HepG2 (cell line): ENCODE measurements around the gene PLA2G4D. TPM values are rescaled to one million over a fixed set of nuclear protein-coding genes. Genes with fewer than 3 reads are reported as not detected.

Source experiments
- ATAC-seq: fragments of 200-7000 bp; cut with Tn5 transposase; 3 replicates; pipeline ENCODE4 v1.9.1; 2020; ENCODE audit warnings: mild to moderate bottlenecking, moderate library complexity
- BruUV-seq: library from RNA; stranded (reverse); fragments of 400-500 nt; replicated peaks from 2 replicates; lab custom pipeline; 2021; lab: Mats Ljungman, UMichigan
- CTCF ChIA-PET: fragments of 300-600 bp; formaldehyde crosslinking; extraction: SDS; loops from one replicate; lab custom pipeline; 2021; ENCODE audit warnings: low total read pairs, inconsistent platforms, low intra/inter-chr PET ratio; lab: Yijun Ruan, JAX
- POLR2A ChIA-PET: fragments of 350-600 bp; sonication (Branson Sonifier 250); formaldehyde crosslinking; loops from one replicate; lab custom pipeline; 2020; ENCODE audit warnings: antibody characterized with exemption, inconsistent platforms; lab: Yijun Ruan, JAX
- DNase-seq: peaks from one replicate; pipeline ENCODE4 v3.0.0-alpha.2; 2015; ENCODE audit warnings: low spot score
- FAIRE-seq: peaks from 3 replicates; lab custom pipeline; 2011; peaks lifted over from hg19 to GRCh38; lab: Jason Lieb, UNC
- H2AFZ ChIP-seq: one replicate; pipeline ENCODE4 v1.6.1; 2011; ENCODE audit warnings: low read length, inconsistent platforms
- H3K27ac ChIP-seq: fragments of 300-600 bp; 3 replicates; pipeline ENCODE4 v1.8.0; 2011; ENCODE audit warnings: mixed run types, mild to moderate bottlenecking, mixed read lengths, low read length, inconsistent platforms; ENCODE audit not compliant: insufficient read depth; ENCODE audit errors: extremely low read length
- H3K27me3 ChIP-seq, 2 experiments: fragments of 200-600 bp in 1 of 2; 2 replicates in 1 of 2; 3 replicates in 1 of 2; pipeline versions ENCODE4 v1.6.0 to v1.8.0; 2011; ENCODE audit warnings: low read length in 2 of 2, mild to moderate bottlenecking in 2 of 2, moderate library complexity in 2 of 2, inconsistent platforms in 1 of 2; ENCODE audit not compliant: insufficient read depth in 2 of 2, control insufficient read depth in 1 of 2
- H3K36me3 ChIP-seq, 2 experiments: fragments of 200-600 bp in 1 of 2; replicated peaks in 1 of 2; 2 replicates in 1 of 2; 3 replicates in 1 of 2; pipeline versions ENCODE4 v1.5.1 to v1.8.0; 2011; ENCODE audit warnings: low read length in 2 of 2, inconsistent platforms in 1 of 2; ENCODE audit not compliant: insufficient read depth in 2 of 2, control insufficient read depth in 1 of 2
- H3K4me1 ChIP-seq: 2 replicates; pipeline ENCODE4 v1.5.1; 2012; ENCODE audit warnings: low read length, inconsistent platforms; ENCODE audit not compliant: insufficient read depth
- H3K4me2 ChIP-seq: 2 replicates; pipeline ENCODE4 v1.6.0; 2011; ENCODE audit warnings: low read depth, low read length, inconsistent platforms
- H3K4me3 ChIP-seq, 3 experiments: fragments of 200-600 bp in 1 of 3; sonication (generic), shearing (Covaris generic) in 1 of 3; replicated peaks in 1 of 3; 2 replicates each; pipeline ENCODE4 v1.5.1; 2011 to 2016; ENCODE audit warnings: low read length in 3 of 3, inconsistent platforms in 2 of 3, low read depth in 2 of 3, mild to moderate bottlenecking in 2 of 3, control low read depth in 1 of 3, mixed read lengths in 1 of 3; ENCODE audit not compliant: insufficient read depth in 1 of 3
- H3K79me2 ChIP-seq: one replicate; pipeline ENCODE4 v1.6.1; 2011; ENCODE audit warnings: low read length, inconsistent platforms; ENCODE audit not compliant: insufficient read depth
- H3K9ac ChIP-seq: 2 replicates; pipeline ENCODE4 v1.6.0; 2011; ENCODE audit warnings: mild to moderate bottlenecking, low read depth, low read length, inconsistent platforms; ENCODE audit not compliant: insufficient read depth
- H3K9me3 ChIP-seq: 2 replicates; pipeline ENCODE4 v1.5.1; 2012; ENCODE audit warnings: mild to moderate bottlenecking, low read length
- H4K20me1 ChIP-seq: 2 replicates; pipeline ENCODE4 v1.6.0; 2011; ENCODE audit warnings: inconsistent platforms, mild to moderate bottlenecking, low read length, moderate library complexity; ENCODE audit not compliant: insufficient read depth
- FOXA3 ChIP-seq: IDR thresholded peaks from 2 replicates; pipeline ENCODE4 v1.6.1; 2016; ENCODE audit warnings: missing genetic modification reagents, missing compliant biosample characterization
- FOXK2 ChIP-seq: fragments of 450-650 bp; IDR thresholded peaks from 2 replicates; pipeline ENCODE4 v1.6.1; 2016
- HDAC2 ChIP-seq: sonication (generic); formaldehyde crosslinking; IDR thresholded peaks from 2 replicates; pipeline ENCODE4 v1.4.0; 2020; ENCODE audit warnings: missing genetic modification reagents
- IRF9 ChIP-seq: sonication (generic); formaldehyde crosslinking; IDR thresholded peaks from 2 replicates; pipeline ENCODE4 v1.8.0; 2022; ENCODE audit warnings: missing genetic modification reagents, mild to moderate bottlenecking, borderline replicate concordance
- MED1 ChIP-seq: sonication (generic); formaldehyde crosslinking; IDR thresholded peaks from 2 replicates; pipeline ENCODE4 v1.4.0; 2020; ENCODE audit warnings: missing genetic modification reagents
- NFYC ChIP-seq: IDR thresholded peaks from 2 replicates; pipeline ENCODE4 v1.6.1; 2016; ENCODE audit warnings: missing genetic modification reagents, missing compliant biosample characterization
- SAFB2 ChIP-seq: sonication (generic); formaldehyde crosslinking; IDR thresholded peaks from 2 replicates; pipeline ENCODE4 v1.5.1; 2020; ENCODE audit warnings: missing genetic modification reagents, low read depth, mild to moderate bottlenecking, borderline replicate concordance
- ZFX ChIP-seq: sonication (generic); formaldehyde crosslinking; IDR thresholded peaks from 2 replicates; pipeline ENCODE4 v1.4.0; 2020; ENCODE audit warnings: mild to moderate bottlenecking, low read depth, missing genetic modification reagents, moderate library complexity
- ZMAT3 ChIP-seq: sonication (generic); formaldehyde crosslinking; conservative IDR thresholded peaks from 2 replicates; pipeline ENCODE4 v1.7.0; 2021; ENCODE audit warnings: missing genetic modification reagents
- ZSCAN9 ChIP-seq: IDR thresholded peaks from 2 replicates; pipeline ENCODE4 v1.6.1; 2016; ENCODE audit warnings: borderline replicate concordance
- WGBS: methylation state at CpG from one replicate; pipeline ENCODE4 v1.1.6; 2017; ENCODE audit warnings: low lambda C conversion rate; 5-methylcytosine and 5-hydroxymethylcytosine counted together
- in situ Hi-C: cut with HindIII; loops from 2 replicates; pipeline ENCODE4 v1.10.0; 2017; ENCODE audit warnings: low pct_unique_long_range_greater_than_20kb; ENCODE audit not compliant: extremely low pct_ligation_motif_present
- intact Hi-C: fragments of 100-400 bp; cut with micrococcal nuclease; formaldehyde crosslinking; loops from one replicate; pipeline ENCODE4 v1.10.0; 2022; ENCODE audit not compliant: unreplicated experiment
- polyA plus RNA-seq, 8 experiments: library from polyadenylated mRNA; depleted of rRNA in 3 of 8; stranded (reverse) in 7 of 8; unstranded in 1 of 8; fragments of >200 nt; fragmentation: Illumina TruSeq in 4 of 8; extraction: Trizol in 4 of 8; gene quantifications; 2 replicates each; pipeline versions ENCODE4 v1.2.1 to v1.2.3, GENCODE V29; 2011 to 2016; ENCODE audit warnings: low read depth in 4 of 8, missing spikeins in 1 of 8, mixed read lengths in 1 of 8; ENCODE audit not compliant: insufficient read depth in 1 of 8
- total RNA-seq, 5 experiments: library from RNA; depleted of rRNA; stranded (reverse); fragments of >200 nt; fragmentation: Illumina TruSeq; extraction: Trizol; gene quantifications; 2 replicates each; pipeline ENCODE4 v1.2.3, GENCODE V29; 2016; ENCODE audit warnings: low read depth in 1 of 5
- TF ChIP-seq, protein P1 (sequence below): sonication (generic); formaldehyde crosslinking; IDR thresholded peaks from one replicate; pipeline ENCODE4 v1.5.1; 2020; ENCODE audit warnings: mild to moderate bottlenecking, missing genetic modification reagents; ENCODE audit errors: not compliant biosample characterization
- TF ChIP-seq, protein P2 (sequence below): sonication (generic); formaldehyde crosslinking; IDR thresholded peaks from 2 replicates; pipeline ENCODE4 v1.5.1; 2020; ENCODE audit warnings: mild to moderate bottlenecking, missing genetic modification reagents, borderline replicate concordance

Gene PLA2G4D
- total and polyA plus RNA-seq, 2 of the 13 experiments (the other 11 are each of a cell fraction or from before 2014, with no cell fraction given): 0.04 to 0.21 TPM

DNA sequence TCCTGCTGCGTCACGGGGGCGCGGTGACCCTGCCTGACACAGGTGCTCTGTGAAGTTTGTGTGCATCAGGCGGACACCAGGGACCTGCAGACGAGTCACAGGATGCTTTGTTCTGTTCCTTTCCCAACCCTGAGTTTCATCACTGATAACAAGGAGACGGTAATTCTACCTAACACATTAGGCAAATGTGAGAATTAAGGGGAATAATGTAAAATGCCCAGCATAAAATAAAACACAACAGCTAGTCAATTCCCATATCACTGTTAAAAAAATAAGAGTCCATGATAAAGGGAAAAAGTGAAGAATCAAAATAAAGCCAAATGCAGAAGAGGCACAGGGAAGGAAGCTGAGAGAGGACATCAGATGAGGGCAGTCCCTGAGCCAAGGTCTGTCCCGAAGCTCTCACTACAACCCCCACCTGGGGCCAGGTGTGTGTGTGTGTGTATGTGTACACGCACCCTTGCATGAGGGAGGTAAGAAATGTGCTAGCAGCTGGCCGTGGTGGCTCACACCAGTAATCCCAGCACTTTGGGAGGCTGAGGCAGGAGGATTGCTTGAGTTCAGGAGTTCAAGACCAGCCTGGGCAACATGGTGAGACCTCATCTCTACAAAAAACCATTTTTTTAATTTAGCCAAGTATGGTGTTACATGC lies 27.5 kb downstream of the PLA2G4D start:
- BruUV-seq: no TSS peak
- WGBS: 5% methylated on average over 10 of the region's 10 CpGs
- peaks cover 3 to 19% of the 10 kb centered on the region in 2 experiments; a peak in 4 of 5 replicates for H3K27me3 ChIP-seq
- ATAC-seq: no peak
- peak overlapping the region; percentile 91 for H3K4me2 ChIP-seq
- POLR2A ChIA-PET: no interaction called here
- H3K4me3 ChIP-seq: peak overlapping the region in 2 of 3 experiments; percentile 14 to 65; a peak in 2 of 6 replicates
- no peak for FAIRE-seq
- no peak overlapping the region for H2AFZ ChIP-seq
- H4K20me1 ChIP-seq: no peaks in the 10 kb centered on the region
- no peaks in the 10 kb centered on the region for H3K9me3 ChIP-seq
- no peaks in the 10 kb centered on the region for H3K79me2 ChIP-seq
- DNase-seq: no peak
- in situ Hi-C loops (loop anchor here (5.0 kb wide), 1 partner anchor 70 kb away; no protein-coding TSS in a partner anchor), intact Hi-C loops (loop anchor here (1.0 to 5.0 kb wide), 7 partner anchors 10 to 404 kb away; no protein-coding TSS in a partner anchor)
- H3K27ac ChIP-seq: no peak overlapping the region
- H3K36me3 ChIP-seq: no peaks in the 10 kb centered on the region
- peaks cover 56% of the 10 kb centered on the region for H3K4me1 ChIP-seq
- CTCF ChIA-PET: interaction anchor here (1.8 to 3.4 kb wide), 2 partner anchors 17 to 71 kb away, joined by 6 to 16 read pairs; no protein-coding TSS in a partner anchor
- H3K9ac ChIP-seq: no peak overlapping the region
- TF ChIP-seq SAFB2 (CRISPR knock-in tag): no peak
- no peak for TF ChIP-seq HDAC2
- TF ChIP-seq, protein P1, sequence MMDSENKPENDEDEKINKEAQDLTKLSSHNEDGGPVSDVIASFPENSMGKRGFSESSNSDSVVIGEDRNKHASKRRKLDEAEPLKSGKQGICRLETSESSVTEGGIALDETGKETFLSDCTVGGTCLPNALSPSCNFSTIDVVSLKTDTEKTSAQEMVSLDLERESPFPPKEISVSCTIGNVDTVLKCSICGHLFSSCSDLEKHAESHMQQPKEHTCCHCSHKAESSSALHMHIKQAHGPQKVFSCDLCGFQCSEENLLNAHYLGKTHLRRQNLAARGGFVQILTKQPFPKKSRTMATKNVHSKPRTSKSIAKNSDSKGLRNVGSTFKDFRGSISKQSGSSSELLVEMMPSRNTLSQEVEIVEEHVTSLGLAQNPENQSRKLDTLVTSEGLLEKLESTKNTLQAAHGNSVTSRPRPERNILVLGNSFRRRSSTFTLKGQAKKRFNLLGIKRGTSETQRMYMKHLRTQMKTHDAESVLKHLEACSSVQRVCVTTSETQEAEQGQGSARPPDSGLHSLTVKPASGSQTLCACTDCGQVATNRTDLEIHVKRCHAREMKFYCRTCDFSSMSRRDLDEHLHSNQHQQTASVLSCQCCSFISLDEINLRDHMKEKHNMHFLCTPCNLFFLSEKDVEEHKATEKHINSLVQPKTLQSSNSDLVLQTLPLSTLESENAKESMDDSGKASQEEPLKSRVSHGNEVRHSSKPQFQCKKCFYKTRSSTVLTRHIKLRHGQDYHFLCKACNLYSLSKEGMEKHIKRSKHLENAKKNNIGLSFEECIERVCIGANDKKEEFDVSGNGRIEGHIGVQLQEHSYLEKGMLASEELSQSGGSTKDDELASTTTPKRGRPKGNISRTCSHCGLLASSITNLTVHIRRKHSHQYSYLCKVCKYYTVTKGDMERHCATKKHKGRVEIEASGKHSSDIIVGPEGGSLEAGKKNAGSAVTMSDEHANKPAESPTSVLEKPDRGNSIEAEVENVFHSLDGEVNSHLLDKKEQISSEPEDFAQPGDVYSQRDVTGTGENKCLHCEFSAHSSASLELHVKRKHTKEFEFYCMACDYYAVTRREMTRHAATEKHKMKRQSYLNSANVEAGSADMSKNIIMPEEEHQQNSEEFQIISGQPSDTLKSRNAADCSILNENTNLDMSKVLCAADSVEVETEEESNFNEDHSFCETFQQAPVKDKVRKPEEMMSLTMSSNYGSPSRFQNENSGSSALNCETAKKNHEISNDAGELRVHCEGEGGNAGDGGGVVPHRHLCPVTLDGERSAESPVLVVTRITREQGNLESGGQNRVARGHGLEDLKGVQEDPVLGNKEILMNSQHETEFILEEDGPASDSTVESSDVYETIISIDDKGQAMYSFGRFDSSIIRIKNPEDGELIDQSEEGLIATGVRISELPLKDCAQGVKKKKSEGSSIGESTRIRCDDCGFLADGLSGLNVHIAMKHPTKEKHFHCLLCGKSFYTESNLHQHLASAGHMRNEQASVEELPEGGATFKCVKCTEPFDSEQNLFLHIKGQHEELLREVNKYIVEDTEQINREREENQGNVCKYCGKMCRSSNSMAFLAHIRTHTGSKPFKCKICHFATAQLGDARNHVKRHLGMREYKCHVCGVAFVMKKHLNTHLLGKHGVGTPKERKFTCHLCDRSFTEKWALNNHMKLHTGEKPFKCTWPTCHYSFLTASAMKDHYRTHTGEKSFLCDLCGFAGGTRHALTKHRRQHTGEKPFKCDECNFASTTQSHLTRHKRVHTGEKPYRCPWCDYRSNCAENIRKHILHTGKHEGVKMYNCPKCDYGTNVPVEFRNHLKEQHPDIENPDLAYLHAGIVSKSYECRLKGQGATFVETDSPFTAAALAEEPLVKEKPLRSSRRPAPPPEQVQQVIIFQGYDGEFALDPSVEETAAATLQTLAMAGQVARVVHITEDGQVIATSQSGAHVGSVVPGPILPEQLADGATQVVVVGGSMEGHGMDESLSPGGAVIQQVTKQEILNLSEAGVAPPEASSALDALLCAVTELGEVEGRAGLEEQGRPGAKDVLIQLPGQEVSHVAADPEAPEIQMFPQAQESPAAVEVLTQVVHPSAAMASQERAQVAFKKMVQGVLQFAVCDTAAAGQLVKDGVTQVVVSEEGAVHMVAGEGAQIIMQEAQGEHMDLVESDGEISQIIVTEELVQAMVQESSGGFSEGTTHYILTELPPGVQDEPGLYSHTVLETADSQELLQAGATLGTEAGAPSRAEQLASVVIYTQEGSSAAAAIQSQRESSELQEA (CRISPR knock-in tag): no peak
- no peak for TF ChIP-seq ZSCAN9 (CRISPR knock-in tag)
- no peak for TF ChIP-seq ZMAT3
- TF ChIP-seq MED1 (CRISPR knock-in tag): 0 out of 2 replicates have a peak, but pooled peaks have one; percentile 7
- TF ChIP-seq NFYC: no peak
- TF ChIP-seq FOXA3 (CRISPR knock-in tag): 0 out of 2 replicates have a peak, but pooled peaks have one; percentile 24
- no peak for TF ChIP-seq FOXK2
- TF ChIP-seq ZFX (CRISPR knock-in tag): no peak
- TF ChIP-seq, protein P2, sequence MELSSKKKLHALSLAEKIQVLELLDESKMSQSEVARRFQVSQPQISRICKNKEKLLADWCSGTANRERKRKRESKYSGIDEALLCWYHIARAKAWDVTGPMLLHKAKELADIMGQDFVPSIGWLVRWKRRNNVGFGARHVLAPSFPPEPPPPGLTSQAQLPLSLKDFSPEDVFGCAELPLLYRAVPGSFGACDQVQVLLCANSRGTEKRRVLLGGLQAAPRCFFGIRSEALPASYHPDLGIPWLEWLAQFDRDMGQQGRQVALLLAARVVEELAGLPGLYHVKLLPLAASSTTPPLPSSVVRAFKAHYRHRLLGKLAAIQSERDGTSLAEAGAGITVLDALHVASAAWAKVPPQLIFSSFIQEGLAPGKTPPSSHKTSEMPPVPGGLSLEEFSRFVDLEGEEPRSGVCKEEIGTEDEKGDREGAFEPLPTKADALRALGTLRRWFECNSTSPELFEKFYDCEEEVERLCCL (CRISPR knock-in tag): no peak
- TF ChIP-seq IRF9 (CRISPR knock-in tag): 0 out of 2 replicates have a peak, but pooled peaks have one; percentile 13
